ENCODE measurements around the gene RBM42. TPM values are rescaled to one million over a fixed set of nuclear protein-coding genes. Genes with fewer than 3 reads are reported as not detected.

Gene RBM42
- total RNA-seq, 1 donor from 2014 or later = 69.0 TPM

DNA sequence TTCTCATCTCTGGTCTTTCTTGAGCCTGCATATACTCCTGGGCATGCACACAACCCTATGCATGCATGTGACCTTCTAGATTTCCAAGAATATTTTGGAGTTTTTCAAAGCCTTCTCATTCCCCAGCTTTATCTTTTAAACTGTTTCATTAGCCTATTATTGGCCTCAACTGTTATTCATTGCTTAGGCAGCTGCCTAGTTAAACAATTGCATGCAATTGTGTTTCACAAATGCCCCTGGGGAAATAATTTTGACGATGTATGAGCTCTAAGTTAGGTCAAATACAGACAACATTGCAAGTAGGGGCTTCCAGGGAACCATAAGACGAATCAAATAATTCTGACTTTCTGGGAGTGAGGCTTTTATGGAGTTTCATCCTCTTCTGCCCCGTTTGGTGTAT is 35.1 kb downstream of the RBM42 start:
- TF ChIP-seq, protein P1, sequence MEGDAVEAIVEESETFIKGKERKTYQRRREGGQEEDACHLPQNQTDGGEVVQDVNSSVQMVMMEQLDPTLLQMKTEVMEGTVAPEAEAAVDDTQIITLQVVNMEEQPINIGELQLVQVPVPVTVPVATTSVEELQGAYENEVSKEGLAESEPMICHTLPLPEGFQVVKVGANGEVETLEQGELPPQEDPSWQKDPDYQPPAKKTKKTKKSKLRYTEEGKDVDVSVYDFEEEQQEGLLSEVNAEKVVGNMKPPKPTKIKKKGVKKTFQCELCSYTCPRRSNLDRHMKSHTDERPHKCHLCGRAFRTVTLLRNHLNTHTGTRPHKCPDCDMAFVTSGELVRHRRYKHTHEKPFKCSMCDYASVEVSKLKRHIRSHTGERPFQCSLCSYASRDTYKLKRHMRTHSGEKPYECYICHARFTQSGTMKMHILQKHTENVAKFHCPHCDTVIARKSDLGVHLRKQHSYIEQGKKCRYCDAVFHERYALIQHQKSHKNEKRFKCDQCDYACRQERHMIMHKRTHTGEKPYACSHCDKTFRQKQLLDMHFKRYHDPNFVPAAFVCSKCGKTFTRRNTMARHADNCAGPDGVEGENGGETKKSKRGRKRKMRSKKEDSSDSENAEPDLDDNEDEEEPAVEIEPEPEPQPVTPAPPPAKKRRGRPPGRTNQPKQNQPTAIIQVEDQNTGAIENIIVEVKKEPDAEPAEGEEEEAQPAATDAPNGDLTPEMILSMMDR (IDR thresholded peaks at IDR 0.05) = no peak
- Histone ChIP-seq H3K36me3 (peaks cover 4 to 49% of the 10 kb centered on the region in 2 donors), H3K27me3 (no peaks in the 10 kb centered on the region), H3K4me3 (no peak overlapping the region), H3K4me1 (no peaks in the 10 kb centered on the region), H3K27ac (no peak overlapping the region), H3K9me3 (no peaks in the 10 kb centered on the region)
- intact Hi-C loops (cut with DNase I) = no loop called here
- no peak for DNase-seq (ENCODE audit: low spot score in 2 of 2)

DNA sequence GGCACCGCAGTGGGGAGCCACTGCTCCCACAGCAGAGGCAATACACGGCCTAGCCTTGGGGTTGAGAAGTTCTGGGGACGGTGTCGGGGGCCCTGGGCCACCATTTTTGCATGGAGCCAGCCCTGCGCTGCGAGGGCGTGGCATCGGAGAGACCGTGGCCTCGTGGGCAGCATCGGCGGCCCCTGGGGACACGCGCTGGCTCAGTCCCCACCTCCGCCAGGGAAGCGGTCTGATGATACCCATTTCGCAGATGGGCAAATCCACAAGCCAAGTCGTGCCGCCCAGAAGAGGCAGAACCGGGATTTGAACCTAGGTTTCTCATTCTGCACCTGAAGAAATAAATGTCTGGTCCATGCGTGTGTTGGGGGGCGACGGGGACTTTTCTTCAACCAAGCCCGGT is 36.3 kb downstream of the RBM42 start:
- Histone ChIP-seq H3K4me1 (no peaks in the 10 kb centered on the region), H3K36me3 (peaks cover 0 to 38% of the 10 kb centered on the region in 2 donors), H3K27ac (no peak overlapping the region), H3K9me3 (no peaks in the 10 kb centered on the region), H3K4me3 (no peak overlapping the region), H3K27me3 (no peaks in the 10 kb centered on the region)
- DNase-seq (ENCODE audit: low spot score in 2 of 2) = no peak
- TF ChIP-seq, protein P1 (IDR thresholded peaks at IDR 0.05) = no peak
- intact Hi-C loops (cut with DNase I) = no loop called here

- H3K36me3 ChIP-seq = peaks cover 0 to 34% of the 10 kb centered on the region in 2 donors
- no peaks in the 10 kb centered on the region for H3K4me1 ChIP-seq
- H3K27ac ChIP-seq = no peak overlapping the region
- TF ChIP-seq, protein P1 (IDR thresholded peaks at IDR 0.05) = no peak
- H3K4me3 ChIP-seq = no peak overlapping the region
- intact Hi-C loops (cut with DNase I) = no loop called here
- no peaks in the 10 kb centered on the region for H3K9me3 ChIP-seq
- no peak for DNase-seq (ENCODE audit: low spot score in 2 of 2)
- H3K27me3 ChIP-seq = no peaks in the 10 kb centered on the region
Measured at GRCh38 chr19:35665604-35666003, 36.8 kb downstream of the RBM42 start.

DNA sequence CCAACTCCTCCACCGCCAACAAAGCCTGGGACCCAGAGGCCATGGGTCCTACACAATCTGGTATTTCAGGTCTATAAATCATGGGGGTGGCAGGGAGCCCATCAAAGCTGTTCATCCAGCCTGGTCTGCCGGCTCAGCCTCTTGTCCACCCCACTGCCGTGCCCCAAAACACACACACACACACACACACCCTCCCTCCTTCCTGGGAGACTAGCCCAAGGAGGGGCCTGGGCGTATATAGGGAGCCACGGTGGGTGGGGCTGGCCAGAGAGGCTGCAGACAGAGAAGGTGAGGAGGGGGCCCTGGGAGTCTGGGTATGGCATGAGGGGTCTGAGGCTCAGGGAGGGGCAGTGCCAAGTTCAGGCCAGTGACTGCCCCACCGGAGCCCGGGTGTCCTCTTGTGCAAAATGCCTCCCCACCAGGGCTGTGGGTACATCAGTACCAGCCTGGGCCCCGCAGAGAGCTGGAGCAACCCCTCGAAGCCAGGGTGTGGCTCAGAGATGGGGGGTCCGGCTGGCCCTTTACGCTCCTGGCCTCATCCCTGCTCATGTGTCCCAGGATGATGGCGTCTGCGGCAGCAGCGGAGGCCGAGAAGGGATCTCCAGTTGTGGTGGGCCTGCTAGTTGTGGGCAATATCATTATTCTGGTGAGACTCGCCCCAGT is 37.5 kb downstream of the RBM42 start, which contains the start of gene UPK1A:
Gene UPK1A (plus strand): TSS at position 267 of the 663 bp plus-strand sequence. CDS start 296 bp downstream, at position 563.
- peaks cover 0 to 27% of the 10 kb centered on the region in 2 donors for H3K36me3 ChIP-seq
- H3K4me3 ChIP-seq = no peak within 1 kb of the TSS
- intact Hi-C loops (cut with DNase I) = no loop called here
- no peaks in the 10 kb centered on the region for H3K9me3 ChIP-seq
- no peak for DNase-seq (ENCODE audit: low spot score in 2 of 2)
- no peaks in the 10 kb centered on the region for H3K4me1 ChIP-seq
- no peaks in the 10 kb centered on the region for H3K27me3 ChIP-seq
- H3K27ac ChIP-seq = no peak within 1 kb of the TSS
- TF ChIP-seq, protein P1 (IDR thresholded peaks at IDR 0.05) = no peak

- no peak overlapping the region for H3K27ac ChIP-seq
- H3K36me3 ChIP-seq = no peaks in the 10 kb centered on the region
- no peak overlapping the region for H3K4me3 ChIP-seq
- H3K27me3 ChIP-seq = no peaks in the 10 kb centered on the region
- no peak for DNase-seq (ENCODE audit: low spot score in 2 of 2)
- no peaks in the 10 kb centered on the region for H3K9me3 ChIP-seq
- TF ChIP-seq, protein P1 (IDR thresholded peaks at IDR 0.05) = no peak
- intact Hi-C loops (cut with DNase I) = no loop called here
- H3K4me1 ChIP-seq = no peaks in the 10 kb centered on the region
Measured at GRCh38 chr19:35669566-35669965, 40.7 kb downstream of the RBM42 start.
